K562 (cell line): Measurements from ENCODE around the gene POLRMT. TPM values are rescaled to one million over a fixed set of nuclear protein-coding genes. Genes with fewer than 3 reads are reported as not detected.
A peak's percentile ranks its signal among the peaks of the same experiment; 100 is the strongest.

Experiments
- ATAC-seq: fragments of 200-7000 bp; cut with Tn5 transposase; 3 replicates; pipeline ENCODE4 v1.9.1; 2020; ENCODE audit warnings: moderate library complexity
- BruUV-seq: library from RNA; stranded (reverse); fragments of 400-500 nt; replicated peaks from 2 replicates; lab custom pipeline; 2021; lab: Mats Ljungman, UMichigan
- CTCF ChIA-PET: fragments of 300-600 bp; formaldehyde crosslinking; extraction: SDS; loops from one replicate; lab custom pipeline; 2021; ENCODE audit warnings: low intra/inter-chr PET ratio; lab: Yijun Ruan, JAX
- POLR2A ChIA-PET: fragments of 300-600, 350-650 bp; sonication (Branson Sonifier 250); formaldehyde crosslinking; extraction: SDS; loops from one replicate; lab custom pipeline; 2021; ENCODE audit warnings: antibody characterized with exemption, inconsistent platforms; lab: Yijun Ruan, JAX
- DNase-seq, 4 experiments: peaks; one replicate each; pipeline versions ENCODE4 v3.0.0 to v3.0.0-alpha.2; 2011 to 2018; ENCODE audit warnings: low spot score in 3 of 4, mixed read lengths in 3 of 4; ENCODE audit errors: extremely low read depth in 1 of 4
- FAIRE-seq: peaks from 2 replicates; lab custom pipeline; 2011; peaks lifted over from hg19 to GRCh38; lab: Jason Lieb, UNC
- H2AFZ ChIP-seq: 2 replicates; pipeline ENCODE4 v1.6.0; 2011; ENCODE audit warnings: low read depth, low read length, control low read depth, inconsistent platforms
- H3K27ac ChIP-seq: fragments of 200-600 bp; 3 replicates; pipeline ENCODE4 v1.8.0; 2011; ENCODE audit warnings: low read depth, mild to moderate bottlenecking, control low read depth, inconsistent platforms, low read length, moderate library complexity, mixed read lengths; ENCODE audit errors: extremely low read depth
- H3K27me3 ChIP-seq, 2 experiments: fragments of 300-600 bp in 1 of 2; 2 replicates in 1 of 2; 3 replicates in 1 of 2; pipeline versions ENCODE4 v1.6.0 to v1.8.0; 2011; ENCODE audit warnings: inconsistent platforms in 2 of 2, low read length in 2 of 2, mild to moderate bottlenecking in 1 of 2, mixed read lengths in 1 of 2, moderate library complexity in 1 of 2; ENCODE audit not compliant: control insufficient read depth in 2 of 2, insufficient read depth in 2 of 2
- H3K36me3 ChIP-seq: fragments of 300-600 bp; 3 replicates; pipeline ENCODE4 v1.8.0; 2011; ENCODE audit warnings: mild to moderate bottlenecking, low read length, inconsistent platforms; ENCODE audit not compliant: control insufficient read depth, insufficient read depth
- H3K4me1 ChIP-seq, 2 experiments: fragments of 200-600 bp in 1 of 2; replicated peaks in 1 of 2; 2 replicates in 1 of 2; 3 replicates in 1 of 2; pipeline versions ENCODE4 v1.5.1 to v1.8.0; 2011; ENCODE audit warnings: inconsistent platforms in 2 of 2, low read length in 2 of 2, mild to moderate bottlenecking in 1 of 2, mixed read lengths in 1 of 2, moderate library complexity in 1 of 2; ENCODE audit not compliant: control insufficient read depth in 2 of 2, insufficient read depth in 2 of 2
- H3K4me2 ChIP-seq: 2 replicates; pipeline ENCODE4 v1.6.1; 2011; ENCODE audit warnings: low read length, control low read depth, inconsistent platforms, mixed read lengths; ENCODE audit not compliant: insufficient read depth
- H3K4me3 ChIP-seq: fragments of 200-600 bp; sonication (generic), shearing (Covaris generic); 2 replicates; pipeline ENCODE4 v1.5.1; 2016; ENCODE audit warnings: control low read depth, inconsistent platforms
- H3K79me2 ChIP-seq: fragments of 200-600 bp; 3 replicates; pipeline ENCODE4 v1.8.0; 2011; ENCODE audit warnings: low read length, inconsistent platforms; ENCODE audit not compliant: control insufficient read depth, insufficient read depth
- H3K9ac ChIP-seq, 2 experiments: 2 replicates each; pipeline versions ENCODE4 v1.6.0 to v1.6.1; 2011; ENCODE audit warnings: low read depth in 2 of 2, low read length in 2 of 2, control low read depth in 1 of 2, inconsistent platforms in 1 of 2, mild to moderate bottlenecking in 1 of 2, mixed read lengths in 1 of 2; ENCODE audit not compliant: insufficient read depth in 1 of 2
- H3K9me1 ChIP-seq: one replicate; pipeline ENCODE4 v1.6.0; 2011; ENCODE audit warnings: inconsistent platforms, mild to moderate bottlenecking, low read length, moderate library complexity; ENCODE audit not compliant: control insufficient read depth, insufficient read depth
- H3K9me3 ChIP-seq: replicated peaks from 2 replicates; pipeline ENCODE4 v1.5.1; 2011; ENCODE audit warnings: low read depth, low read length, inconsistent platforms; ENCODE audit not compliant: control insufficient read depth, insufficient read depth
- H4K20me1 ChIP-seq: replicated peaks from 2 replicates; pipeline ENCODE4 v1.6.1; 2011; ENCODE audit warnings: low read length, inconsistent platforms, mixed read lengths; ENCODE audit not compliant: control insufficient read depth, insufficient read depth
- E2F1 ChIP-seq: sonication (generic); formaldehyde crosslinking; IDR thresholded peaks from 2 replicates; pipeline ENCODE4 v1.8.1; 2023; ENCODE audit warnings: mild to moderate bottlenecking, missing genetic modification reagents, moderate library complexity
- GABPB1 ChIP-seq: sonication (generic); formaldehyde crosslinking; IDR thresholded peaks from 2 replicates; pipeline ENCODE4 v1.8.0; 2022; ENCODE audit warnings: mild to moderate bottlenecking, missing genetic modification reagents
- GABPB2 ChIP-seq: fragments of 250-450 bp; sonication (Bioruptor Pico); conservative IDR thresholded peaks from 2 replicates; pipeline ENCODE4 v1.5.1; 2021; ENCODE audit warnings: mild to moderate bottlenecking
- PRPF4 ChIP-seq: fragments of 200-400 bp; formaldehyde crosslinking; IDR thresholded peaks from one replicate; pipeline ENCODE4 v1.6.1; 2017; ENCODE audit warnings: low read length, low read depth, mild to moderate bottlenecking; ENCODE audit not compliant: insufficient read depth, poor library complexity, severe bottlenecking
- RB1 ChIP-seq: fragments of 450-650 bp; IDR thresholded peaks from 2 replicates; pipeline ENCODE4 v1.6.1; 2017; ENCODE audit warnings: low read depth, mild to moderate bottlenecking
- RCOR1 ChIP-seq, 2 experiments: IDR thresholded peaks; 2 replicates each; pipeline ENCODE4 v1.6.1; 2012; ENCODE audit warnings: low read depth in 2 of 2, low read length in 2 of 2, borderline replicate concordance in 1 of 2, improper control_type of control experiment in 1 of 2
- SNAPC5 ChIP-seq: fragments of 250-450 bp; sonication (Bioruptor Pico); IDR thresholded peaks from 2 replicates; pipeline ENCODE4 v1.8.0; 2021; ENCODE audit warnings: moderate library complexity, mild to moderate bottlenecking, inconsistent platforms
- ZNF134 ChIP-seq: fragments of 250-450 bp; sonication (Bioruptor Pico); conservative IDR thresholded peaks from 2 replicates; pipeline ENCODE4 v1.4.0; 2020
- ZNF507 ChIP-seq: conservative IDR thresholded peaks from 2 replicates; pipeline ENCODE4 v1.6.1; 2017; ENCODE audit warnings: missing genetic modification characterization, missing compliant biosample characterization
- WGBS: fragments of 100-300 bp; shearing (Covaris generic); methylation state at CpG from one replicate; pipeline ENCODE4 v1.1.6; 2016; ENCODE audit warnings: low coverage, mixed read lengths; ENCODE audit not compliant: insufficient coverage; ENCODE audit errors: missing lambda C conversion rate; 5-methylcytosine and 5-hydroxymethylcytosine counted together
- in situ Hi-C: fragments of 300-500 bp; cut with MboI; formaldehyde crosslinking; loops from 4 replicates; pipeline ENCODE4 v1.15.0; 2018; ENCODE audit warnings: inconsistent platforms, mixed read lengths
- intact Hi-C: fragments of 100-400 bp; cut with micrococcal nuclease; formaldehyde crosslinking; loops from 2 replicates; pipeline ENCODE4 v1.14.2; 2022
- polyA plus RNA-seq, 8 experiments: library from polyadenylated mRNA; depleted of rRNA in 4 of 8; stranded (reverse) in 5 of 8; unstranded in 3 of 8; fragments of >200 nt; fragmentation: Nextera tagmentation in 2 of 8; fragmentation: Illumina TruSeq in 1 of 8; extraction: Ambion mirVana in 2 of 8; extraction: Trizol in 1 of 8; gene quantifications; 2 replicates each; pipeline versions ENCODE4 v1.2.1 to v1.2.3, GENCODE V29; 2011 to 2014; ENCODE audit warnings: inconsistent platforms in 1 of 8, missing spikeins in 1 of 8
- total RNA-seq, 7 experiments: library from RNA; depleted of rRNA in 6 of 7; stranded (reverse); fragments of >200 nt in 6 of 7; fragmentation: Illumina TruSeq in 2 of 7; extraction: Trizol in 2 of 7; gene quantifications; 2 replicates each; pipeline versions ENCODE4 v1.2.1 to v1.2.3, GENCODE V29; 2011 to 2021; ENCODE audit warnings: low replicate concordance in 1 of 7
- TF ChIP-seq, protein P1 (sequence below): fragments of 450-650 bp; IDR thresholded peaks from 2 replicates; pipeline ENCODE4 v1.6.1; 2018; ENCODE audit not compliant: partially characterized antibody
- TF ChIP-seq, protein P2 (sequence below): fragments of 450-650 bp; conservative IDR thresholded peaks from 2 replicates; pipeline ENCODE4 v1.6.1; 2016; ENCODE audit warnings: missing genetic modification characterization, low read depth, mild to moderate bottlenecking, missing compliant biosample characterization, moderate library complexity

POLRMT gene
- total and polyA plus RNA-seq, 9 of the 15 experiments (the other 6 are each of a cell fraction or from before 2014, with no cell fraction given) = 30.3 to 144 (median 68.0) TPM

GRCh38 chr19:567296-567900 is 65.9 kb downstream of the POLRMT start:
- Histone ChIP-seq H2AFZ (peak overlapping the region; percentile 70; the same call in 1 of the 2 replicates), H3K27me3 (no peaks in the 10 kb centered on the region), H3K9me1 (no peaks in the 10 kb centered on the region), H3K9me3 (peaks cover 10% of the 10 kb centered on the region), H4K20me1 (no peaks in the 10 kb centered on the region), H3K9ac (peak overlapping the region; percentile 71 to 85), H3K27ac (peak overlapping the region; percentile 71), H3K4me3 (peak overlapping the region; percentile 21; the same call in 1 of the 2 replicates), H3K36me3 (peaks cover 3% of the 10 kb centered on the region; the same call in 1 of the 3 replicates), H3K4me2 (peak overlapping the region; percentile 78), H3K4me1 (peaks cover 0 to 31% of the 10 kb centered on the region in 2 experiments; a peak in 4 of 5 replicates), H3K79me2 (peaks cover 4% of the 10 kb centered on the region)
- in situ Hi-C loops (no loop called here), intact Hi-C loops (no loop called here)
- DNase-seq (no peak), ATAC-seq (no peak), FAIRE-seq (peak; percentile 77)
- BruUV-seq = no TSS peak
- ChIA-PET CTCF (no interaction called here), POLR2A (interaction anchor here (1.3 to 1.9 kb wide), 3 partner anchors 7 to 16 kb away, joined by 5 to 11 read pairs (median 7); no protein-coding TSS in a partner anchor)
- WGBS = 65% methylated on average over 13 of the region's 22 CpGs
- TF ChIP-seq GABPB1 (no peak), RCOR1 (IDR thresholded peaks at IDR 0.05; ENCODE audit: borderline replicate concordance in 1 of 2, low read depth in 2 of 2, low read length in 2 of 2) (no peak), GABPB2 (no peak), ZNF507 (tag) (no peak), E2F1 (CRISPR knock-in tag) (no peak), SNAPC5 (no peak), ZNF134 (CRISPR knock-in tag) (no peak), RB1 (no peak), PRPF4 (no peak)
- TF ChIP-seq, protein P1, sequence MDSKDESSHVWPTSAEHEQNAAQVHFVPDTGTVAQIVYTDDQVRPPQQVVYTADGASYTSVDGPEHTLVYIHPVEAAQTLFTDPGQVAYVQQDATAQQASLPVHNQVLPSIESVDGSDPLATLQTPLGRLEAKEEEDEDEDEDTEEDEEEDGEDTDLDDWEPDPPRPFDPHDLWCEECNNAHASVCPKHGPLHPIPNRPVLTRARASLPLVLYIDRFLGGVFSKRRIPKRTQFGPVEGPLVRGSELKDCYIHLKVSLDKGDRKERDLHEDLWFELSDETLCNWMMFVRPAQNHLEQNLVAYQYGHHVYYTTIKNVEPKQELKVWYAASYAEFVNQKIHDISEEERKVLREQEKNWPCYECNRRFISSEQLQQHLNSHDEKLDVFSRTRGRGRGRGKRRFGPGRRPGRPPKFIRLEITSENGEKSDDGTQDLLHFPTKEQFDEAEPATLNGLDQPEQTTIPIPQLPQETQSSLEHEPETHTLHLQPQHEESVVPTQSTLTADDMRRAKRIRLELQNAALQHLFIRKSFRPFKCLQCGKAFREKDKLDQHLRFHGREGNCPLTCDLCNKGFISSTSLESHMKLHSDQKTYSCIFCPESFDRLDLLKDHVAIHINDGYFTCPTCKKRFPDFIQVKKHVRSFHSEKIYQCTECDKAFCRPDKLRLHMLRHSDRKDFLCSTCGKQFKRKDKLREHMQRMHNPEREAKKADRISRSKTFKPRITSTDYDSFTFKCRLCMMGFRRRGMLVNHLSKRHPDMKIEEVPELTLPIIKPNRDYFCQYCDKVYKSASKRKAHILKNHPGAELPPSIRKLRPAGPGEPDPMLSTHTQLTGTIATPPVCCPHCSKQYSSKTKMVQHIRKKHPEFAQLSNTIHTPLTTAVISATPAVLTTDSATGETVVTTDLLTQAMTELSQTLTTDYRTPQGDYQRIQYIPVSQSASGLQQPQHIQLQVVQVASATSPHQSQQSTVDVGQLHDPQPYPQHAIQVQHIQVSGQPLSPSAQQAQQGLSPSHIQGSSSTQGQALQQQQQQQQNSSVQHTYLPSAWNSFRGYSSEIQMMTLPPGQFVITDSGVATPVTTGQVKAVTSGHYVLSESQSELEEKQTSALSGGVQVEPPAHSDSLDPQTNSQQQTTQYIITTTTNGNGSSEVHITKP = peak; percentile 55
- TF ChIP-seq, protein P2, sequence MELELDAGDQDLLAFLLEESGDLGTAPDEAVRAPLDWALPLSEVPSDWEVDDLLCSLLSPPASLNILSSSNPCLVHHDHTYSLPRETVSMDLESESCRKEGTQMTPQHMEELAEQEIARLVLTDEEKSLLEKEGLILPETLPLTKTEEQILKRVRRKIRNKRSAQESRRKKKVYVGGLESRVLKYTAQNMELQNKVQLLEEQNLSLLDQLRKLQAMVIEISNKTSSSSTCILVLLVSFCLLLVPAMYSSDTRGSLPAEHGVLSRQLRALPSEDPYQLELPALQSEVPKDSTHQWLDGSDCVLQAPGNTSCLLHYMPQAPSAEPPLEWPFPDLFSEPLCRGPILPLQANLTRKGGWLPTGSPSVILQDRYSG (tag) = no peak
